DMS79 (cell line): ENCODE measurements around the gene HMX1.

ENCODE experiments used
- DNase-seq: peaks from one replicate; lab custom pipeline; 2025; lab: John Stamatoyannopoulos, UW

The HMX1 gene

DNA sequence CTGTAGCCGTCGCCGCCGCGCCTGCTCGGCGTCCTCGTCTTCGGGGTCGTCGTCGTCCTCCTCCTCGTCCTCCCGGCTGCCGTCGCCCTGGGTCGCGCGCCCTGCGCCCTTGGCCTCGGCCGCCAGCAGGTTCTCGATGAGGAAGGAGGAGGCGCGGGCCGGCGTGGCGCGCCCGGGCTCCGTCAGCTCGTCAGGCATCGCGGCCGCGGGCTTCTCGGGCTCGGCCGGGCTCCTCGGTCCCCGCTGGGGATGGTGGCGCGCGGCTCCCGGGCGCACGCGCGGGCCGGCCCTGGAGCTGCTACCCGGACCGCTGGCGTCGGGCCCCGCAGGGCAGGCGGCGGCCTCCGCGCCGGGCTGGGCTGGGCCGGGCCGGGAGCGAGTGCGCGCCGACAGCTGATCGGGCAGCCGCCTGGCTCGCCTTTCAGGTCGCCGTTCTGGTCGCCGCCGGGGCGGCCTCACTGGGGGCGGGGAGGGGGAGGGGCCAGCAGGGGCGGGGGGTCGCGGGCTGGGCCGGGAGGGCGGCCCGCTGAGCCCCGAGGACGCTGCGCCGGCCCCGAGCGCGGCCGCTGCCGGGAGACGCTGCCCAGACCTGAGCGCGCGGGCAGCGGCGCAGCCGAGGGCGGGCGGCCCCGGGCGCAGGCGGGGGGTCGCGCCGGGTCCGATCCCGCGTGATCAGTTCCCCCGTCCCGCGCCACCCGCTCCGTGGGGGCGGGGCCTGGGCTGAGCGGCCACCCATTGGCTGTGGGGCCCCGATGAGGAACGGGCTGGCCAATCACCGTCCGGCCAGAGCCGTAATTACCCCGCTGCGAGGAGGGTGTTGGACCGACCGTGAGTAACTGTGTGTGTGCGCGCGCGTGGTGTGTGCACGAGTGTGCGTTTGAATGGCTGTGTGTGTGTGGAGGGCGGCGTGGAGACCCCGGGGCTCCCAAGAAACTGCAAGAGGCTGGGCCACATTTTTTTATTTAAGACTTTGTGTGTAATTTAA lies at the start of gene HMX1:
TSS of gene HMX1 (minus strand) at position 423 of the 985 bp plus-strand sequence. CDS start at position 198, 225 bp downstream.
- no peak for DNase-seq

DNA sequence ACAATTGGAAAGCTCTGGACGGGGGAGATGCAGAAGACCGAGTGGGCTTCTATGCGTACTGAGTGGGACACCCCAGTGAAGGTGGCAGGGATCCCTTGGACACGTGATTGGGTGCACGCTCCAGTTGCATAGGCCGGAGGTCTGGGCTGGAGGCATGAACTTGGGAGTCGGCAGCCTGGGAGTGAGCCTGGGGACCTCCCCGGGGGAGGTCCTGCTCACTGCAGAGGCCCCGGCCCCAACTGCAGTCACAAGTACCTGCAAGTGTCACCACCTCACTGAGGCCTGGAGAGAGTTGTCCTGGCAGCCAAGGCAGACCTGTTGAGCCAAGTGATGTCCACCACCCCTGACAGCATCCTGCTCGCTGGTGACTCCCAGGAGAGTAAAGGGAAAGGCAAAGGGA lies 49.3 kb upstream of the HMX1 start:
- DNase-seq = no peak

DNA sequence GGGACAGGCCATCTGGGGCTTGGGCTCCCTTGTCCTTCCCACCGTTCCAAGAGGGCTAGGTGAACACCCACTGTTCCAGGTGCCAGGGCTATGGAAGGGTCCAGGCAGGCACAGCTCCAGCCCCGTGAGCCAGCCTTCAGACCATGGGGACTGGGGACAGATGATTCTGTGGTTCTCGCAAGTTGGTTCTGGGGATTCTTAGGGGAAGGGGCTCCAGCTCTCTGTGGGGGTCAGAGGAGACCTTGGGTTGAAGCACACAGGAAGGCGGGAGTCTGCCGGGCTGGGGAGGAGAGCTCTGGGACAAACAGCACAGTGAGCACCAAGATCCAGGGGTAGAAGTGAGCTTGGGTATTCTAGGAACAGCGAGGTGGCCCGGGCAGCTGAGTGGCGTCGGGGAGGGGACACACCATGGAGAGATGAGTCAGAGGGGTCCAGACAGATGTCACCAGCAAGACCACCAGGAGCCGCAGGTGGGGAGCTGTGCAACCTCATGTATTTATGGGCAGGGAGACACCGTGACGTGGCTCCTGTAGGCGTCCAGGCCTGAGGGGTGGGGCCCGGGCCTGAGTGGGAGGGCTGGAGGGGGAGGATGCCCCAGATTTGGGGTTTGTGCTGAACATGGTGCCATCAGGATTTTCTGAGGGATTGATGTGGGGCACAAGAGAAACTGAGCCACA lies 48.8 kb upstream of the HMX1 start:
- no peak for DNase-seq

DNA sequence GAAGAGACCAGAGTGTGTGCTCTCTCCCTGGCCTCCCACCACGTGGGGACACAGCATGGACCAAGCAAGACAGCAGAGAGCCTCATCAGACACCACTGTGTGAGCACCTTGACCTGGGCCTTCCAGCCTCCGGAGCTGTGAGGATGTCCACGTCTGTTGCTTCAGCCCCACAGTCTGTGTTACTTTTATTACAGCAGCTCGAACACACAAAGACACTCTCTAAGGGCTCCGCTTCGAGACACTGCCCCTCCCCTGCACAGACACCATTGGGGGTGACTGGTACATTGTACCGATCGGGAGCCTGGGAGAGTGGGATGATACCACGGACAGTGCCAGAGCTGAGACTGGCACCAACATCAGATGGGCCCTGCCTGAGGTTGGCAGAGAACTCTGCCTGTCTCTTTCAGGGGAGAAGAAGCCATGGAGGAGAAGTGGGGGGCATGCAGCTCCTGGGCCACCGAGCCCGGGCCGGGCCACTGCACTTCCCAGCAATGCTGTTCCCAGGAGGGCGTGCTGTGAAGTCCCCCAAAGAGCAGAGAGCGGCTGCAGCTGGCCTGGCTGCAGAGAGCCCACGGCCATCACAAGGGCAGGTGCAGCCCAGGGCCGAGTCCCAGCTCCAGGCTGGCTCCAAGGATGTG lies 48.1 kb upstream of the HMX1 start:
- DNase-seq = no peak

DNA sequence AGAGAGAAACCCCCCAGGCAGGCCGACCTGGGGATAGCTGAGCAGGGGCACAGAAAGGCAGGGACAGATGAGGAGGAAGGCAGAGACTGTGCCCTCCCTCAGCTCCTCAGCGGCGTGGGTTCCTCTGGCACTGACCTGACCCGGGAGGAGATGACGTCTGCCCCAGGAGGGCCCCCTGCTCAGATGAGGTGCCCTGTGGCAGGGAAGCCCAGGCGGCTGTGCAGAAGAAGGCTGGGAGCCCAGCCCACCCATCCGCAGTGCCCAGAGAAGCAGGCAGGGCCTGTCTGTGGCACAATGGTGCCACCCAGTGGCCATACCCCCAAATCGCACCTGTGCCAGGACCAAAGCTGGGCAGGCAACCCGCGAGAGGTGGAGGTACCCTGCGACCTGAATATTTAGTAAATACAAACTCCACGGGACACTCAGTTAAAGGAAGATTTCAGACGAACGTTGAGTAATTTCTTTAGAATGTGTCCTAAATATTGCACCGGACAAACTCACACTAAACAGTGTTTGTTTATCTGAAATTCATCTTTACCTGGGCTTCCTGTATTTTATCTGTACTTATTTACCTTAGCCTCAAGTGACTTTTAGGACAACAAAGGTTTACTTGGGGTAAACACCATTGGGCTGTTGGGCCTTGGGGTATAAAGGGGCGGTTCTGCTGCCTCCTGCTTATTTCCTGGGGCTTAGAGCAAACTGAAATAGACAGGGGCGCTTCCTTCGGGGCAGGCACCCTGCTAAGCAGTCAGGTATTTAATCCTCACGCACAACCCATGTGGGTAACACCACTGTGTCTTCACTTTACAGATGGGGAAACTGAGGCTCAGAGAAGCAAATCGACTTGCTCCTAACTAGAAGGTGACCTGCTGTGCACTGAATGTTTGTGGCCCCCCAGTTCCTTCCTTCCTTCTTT lies 46.5 kb upstream of the HMX1 start:
- no peak for DNase-seq

DNA sequence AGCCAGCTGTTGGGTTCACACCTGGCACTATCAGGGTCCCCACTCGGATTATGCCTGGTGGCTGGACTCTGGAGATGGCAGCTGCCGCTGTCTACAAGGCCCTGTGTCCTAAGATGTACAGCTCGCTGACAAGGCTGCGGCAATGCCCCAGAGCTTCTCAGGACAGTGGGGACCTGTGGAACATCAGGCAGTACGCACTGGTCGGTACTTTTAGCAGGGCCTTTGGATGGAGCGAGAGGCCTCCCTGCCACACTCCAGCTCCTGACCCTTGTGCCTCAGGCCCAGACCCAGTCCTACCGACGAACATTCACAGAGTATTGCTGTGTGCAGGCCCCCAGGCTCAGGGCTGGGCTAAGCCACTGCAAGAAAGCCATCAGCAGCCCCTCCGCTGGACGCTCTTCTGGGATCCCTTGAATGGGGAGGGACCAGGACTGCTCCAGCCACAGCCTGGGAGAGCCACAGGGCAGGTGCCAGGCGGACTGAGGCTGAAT lies 45.7 kb upstream of the HMX1 start:
- no peak for DNase-seq

DNA sequence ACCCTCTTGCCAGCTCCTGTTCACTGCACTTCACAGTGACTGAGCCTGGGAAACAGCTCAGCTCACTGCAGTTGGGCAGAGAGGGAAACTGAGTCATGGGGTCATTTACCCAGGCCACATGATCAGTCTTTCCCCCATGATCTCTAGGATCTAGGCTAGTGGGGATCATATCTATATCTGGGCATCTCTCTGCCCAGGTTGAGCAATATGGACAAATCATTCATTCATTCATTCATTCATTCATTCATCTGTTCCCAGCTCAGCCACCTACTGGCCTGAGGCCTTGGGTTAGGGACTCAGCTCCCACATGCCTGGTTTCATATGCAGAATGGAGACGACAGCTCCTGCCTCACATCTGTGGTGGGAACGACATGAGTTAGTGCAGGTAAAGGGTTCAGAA lies 45.3 kb upstream of the HMX1 start:
- no peak for DNase-seq

DNA sequence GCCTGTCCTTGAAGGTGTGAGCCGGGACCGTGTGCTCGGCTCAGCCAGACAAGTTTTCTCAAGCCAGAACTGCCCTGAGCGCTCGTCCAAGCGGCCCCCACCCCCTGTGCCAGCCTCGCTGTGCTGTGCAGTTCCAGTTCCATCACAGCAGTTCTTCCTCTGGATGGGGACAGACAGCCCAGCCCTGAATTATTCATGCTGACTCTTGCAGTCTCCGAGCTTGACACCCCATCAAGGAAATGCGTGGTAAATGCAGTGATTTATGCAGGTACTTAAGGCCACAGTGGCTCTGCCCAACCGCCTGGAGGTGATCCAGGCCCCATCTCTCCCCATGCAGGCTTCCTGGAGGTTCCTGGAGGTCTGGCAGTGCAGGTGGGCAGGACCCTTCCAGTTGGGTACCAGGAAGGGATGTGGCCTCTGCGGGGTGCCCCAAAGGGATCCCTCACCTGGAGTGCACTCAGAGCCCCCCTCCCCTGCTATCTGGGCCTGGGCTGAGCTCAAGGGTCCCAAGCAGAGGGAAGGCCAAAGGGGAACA lies 44.8 kb upstream of the HMX1 start:
- DNase-seq = no peak

DNA sequence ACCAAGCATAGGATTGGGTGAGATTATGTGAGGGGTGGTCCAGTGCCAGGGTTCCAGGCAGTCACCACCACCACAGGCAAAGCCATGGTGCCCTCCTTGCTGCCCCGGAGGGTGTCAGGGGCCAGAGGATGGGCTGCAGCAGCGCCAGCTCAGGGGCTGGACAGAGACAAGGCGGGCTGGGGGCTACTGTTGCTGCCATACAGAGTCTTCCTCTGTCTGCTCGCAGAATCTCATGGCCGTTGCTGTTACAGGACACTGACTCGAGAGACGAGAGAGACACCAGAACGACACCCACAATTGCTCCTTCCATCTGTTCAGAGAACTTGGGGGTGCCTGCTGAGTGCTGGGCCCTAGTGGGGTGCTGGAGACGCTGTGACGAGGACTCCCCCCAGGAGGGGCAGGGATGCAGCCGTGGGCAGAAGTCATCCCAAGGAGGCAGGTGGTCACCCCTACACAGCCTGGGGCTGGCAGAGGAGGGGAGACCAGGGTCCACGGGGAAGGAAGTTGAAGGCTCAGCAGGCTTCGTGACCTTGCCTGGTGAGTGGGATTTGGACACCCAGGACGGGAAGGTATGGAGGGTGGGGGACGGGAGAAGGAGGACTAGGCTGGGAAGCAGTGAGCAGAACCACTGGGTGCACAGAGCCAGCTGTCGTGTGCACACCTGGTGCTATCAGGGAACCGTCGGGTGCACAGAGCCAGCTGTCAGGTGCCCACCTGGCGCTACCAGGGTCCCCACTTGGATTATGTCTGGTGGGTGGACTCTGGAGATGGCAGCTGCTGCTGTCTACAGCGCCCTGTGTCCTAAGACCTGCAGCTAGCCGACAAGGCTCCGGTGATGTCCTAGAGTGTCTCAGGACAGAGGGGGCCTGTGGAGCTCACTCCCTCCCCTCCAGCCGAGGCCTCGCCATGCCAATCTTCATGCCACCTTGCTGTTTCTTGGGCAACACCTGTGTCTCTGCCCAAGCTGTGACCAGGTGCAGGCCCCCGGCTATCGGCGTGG lies 43.9 kb upstream of the HMX1 start:
- DNase-seq = no peak

DNA sequence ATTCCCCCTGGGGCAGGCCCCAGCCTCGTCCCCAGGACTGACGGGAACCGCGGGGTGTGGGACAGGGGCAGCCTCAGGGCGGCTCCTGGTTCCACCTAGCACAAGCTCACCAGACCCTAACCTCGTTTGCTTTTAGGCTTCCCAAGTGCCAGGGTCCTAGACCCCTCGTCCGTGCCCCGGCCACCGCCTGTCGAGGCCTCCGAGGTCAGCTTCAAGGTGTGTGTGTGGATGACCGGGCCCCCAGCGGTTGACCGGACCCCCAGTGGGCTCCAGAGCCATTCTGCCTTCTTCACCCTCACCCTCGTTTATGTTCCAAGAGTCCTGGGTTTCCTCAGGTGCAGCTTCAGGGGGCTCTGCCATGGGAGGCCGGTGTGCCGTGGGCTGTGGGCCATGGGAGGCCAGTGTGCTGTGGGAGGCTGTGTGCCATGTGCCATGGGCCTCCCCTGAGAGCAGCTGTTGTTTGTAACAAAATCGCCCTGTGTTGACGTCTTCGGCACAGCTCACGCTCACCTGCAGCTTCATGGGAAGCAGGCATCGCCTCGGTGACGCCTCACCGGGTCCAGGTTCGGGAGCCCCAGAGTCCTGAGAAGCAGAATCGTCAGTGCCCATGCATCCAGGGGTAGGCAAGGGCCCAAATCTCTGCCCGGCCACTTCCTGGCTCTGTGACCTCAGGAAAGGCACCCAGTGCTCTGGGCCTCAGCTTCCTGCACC lies 43.0 kb upstream of the HMX1 start:
- no peak for DNase-seq

DNA sequence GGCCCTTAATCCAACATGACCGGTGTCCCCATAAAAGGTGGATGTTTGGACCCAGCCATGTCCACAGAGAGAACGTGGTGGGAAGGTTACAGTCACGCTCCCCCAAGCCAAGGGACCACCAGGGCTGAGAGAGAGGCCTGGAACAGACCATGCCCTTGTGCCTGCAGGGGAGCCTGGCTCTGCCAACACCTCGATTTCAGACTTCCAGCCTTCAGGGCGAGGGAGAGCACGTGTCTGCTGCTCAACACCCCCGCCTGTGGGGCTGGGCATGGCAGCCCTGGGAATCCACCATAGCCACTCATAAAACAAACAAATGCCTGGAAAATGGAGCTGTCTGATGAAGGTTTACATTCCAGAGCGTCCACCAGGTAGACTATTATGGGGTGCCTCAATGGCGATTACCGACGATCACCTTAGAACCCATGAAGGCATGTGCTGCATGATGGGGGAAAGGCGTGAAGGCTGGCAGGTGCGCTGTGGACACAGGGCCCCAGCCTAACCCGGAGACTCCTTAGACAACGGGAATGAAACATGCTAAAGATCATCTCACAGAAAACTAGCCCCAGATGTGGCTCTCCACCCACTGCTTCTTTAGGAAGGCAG lies 42.3 kb upstream of the HMX1 start:
- no peak for DNase-seq

DNA sequence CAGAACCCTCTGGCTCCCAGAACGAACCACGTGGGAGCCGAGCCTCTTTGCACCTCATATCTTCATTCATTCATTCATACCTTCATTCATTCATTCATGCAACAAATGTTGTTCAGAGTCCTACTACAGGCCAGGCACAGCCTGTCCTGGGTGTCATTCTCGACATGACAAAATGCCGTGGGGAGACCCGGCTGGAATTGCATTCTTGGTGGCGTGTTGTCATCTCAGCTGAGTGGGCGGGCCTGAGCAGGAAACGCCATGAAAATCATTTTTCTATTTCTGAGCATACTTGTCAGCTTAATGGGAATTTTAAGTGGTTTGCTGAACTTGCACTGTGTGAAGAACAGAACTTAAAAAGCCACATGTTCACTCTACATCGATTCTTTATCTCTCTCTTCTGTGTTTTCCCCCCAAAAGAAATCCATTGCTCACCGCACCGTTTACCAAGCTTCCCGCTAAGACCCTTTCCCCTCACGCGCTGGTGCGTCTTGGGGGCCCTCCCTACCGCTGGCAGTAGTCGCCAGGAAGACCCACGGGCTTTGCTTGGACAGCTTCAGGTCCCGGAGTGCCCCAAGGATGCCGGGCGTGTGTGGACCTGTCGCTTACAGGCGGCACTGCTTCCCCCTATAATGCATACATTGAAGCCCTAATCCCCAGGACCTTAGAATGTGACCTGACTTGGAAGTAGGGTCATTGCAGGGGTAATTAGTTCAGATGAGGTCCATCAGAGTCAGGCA lies 41.6 kb upstream of the HMX1 start:
- no peak for DNase-seq

DNA sequence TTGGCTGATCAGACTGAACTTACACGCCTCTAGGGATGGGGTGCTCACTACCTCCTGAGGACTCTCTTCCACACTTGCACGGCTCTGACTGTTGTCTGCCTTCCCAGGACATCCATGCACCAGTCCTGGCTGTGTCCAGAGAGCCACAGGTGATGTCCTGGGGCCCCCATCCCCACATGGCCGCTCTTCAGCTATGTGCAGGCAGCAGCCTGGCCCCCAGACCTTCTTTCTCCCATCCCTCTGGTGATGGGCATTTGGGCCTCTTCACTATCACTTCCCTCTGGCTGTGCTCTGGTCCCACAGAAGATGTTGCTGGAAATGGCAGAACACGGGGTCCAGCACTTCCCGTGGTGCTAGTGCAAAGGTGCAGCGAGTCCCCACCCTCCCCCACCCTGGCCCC lies 40.9 kb upstream of the HMX1 start:
- no peak for DNase-seq

DNA sequence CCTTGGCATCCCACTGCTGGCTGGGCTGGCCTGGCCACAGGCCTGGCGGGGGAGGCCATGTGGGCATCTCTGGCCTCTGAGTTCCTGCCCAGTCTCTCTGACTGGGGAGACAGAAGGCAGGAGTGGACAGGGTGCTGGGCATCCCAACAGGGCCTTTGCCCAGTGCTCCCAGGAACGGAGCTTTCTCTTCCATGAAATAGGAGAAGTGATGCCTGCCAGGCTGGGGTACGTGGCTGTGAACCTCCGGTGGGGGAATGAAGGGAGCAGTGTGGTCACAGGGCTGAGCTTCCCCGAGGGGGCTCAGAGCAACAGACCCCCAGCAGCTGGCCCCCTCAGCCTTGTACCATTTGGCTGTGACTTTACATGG lies 40.4 kb upstream of the HMX1 start:
- no peak for DNase-seq

DNA sequence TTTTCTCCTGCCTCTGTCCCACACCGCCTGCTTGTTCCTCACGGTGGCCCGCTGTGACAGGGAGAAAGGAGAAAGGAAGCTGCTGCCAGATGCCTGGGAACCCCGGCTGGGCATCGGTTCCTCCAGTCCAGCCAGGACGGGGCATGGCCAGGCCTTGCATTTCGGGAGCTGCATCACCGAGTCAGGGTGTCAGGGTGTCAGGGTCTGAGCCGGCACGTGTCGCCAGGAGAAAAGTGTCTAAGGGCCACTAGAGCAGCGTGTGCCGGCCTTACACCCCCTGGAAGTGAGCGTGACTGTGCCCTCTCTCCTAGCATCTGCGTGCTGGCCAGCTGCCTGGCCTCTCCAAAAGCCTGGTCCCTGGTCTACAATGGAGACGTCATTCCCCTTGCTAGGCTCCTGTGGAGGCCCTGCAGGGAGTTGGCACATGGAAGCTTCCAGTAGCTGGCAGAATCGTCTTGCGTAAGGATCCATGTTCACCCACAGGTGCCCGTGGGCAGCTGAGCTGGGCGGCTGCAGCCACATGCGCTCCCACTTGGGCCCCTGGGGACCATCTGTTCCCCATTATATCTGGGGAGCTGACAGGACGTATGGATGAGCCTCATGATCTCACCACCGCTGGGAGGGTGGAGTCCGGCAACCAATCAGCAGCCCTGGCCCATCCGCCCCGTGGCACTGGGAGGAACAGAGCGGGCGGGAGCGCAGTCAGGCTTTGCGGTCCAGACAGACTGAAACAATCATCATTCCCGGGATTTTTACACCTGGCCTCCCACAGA lies 39.9 kb upstream of the HMX1 start:
- DNase-seq = no peak

DNA sequence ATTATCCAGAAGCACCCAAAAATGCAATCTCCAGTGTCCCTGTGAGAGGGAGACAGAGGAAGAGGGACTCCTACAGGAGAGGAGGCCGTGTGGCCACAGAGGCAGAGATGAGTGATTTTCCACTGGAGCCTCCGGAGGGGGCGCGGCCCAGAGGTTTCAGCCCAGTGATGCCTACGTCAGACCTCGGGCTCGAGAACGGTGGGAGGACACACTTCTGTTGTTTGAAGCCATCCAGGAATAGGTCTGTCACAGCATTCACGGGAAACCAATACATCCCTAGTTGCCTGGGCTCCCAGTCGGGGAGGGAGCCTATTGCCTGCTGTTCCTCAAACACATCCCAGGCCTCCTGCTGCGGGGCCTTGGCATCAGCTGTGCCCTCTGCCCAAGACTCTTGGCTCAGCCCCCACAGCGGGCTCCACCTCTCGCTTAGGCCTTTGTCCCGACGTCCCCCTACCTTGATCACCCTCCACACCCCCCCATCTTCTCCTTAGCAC lies 39.2 kb upstream of the HMX1 start:
- DNase-seq = no peak

DNA sequence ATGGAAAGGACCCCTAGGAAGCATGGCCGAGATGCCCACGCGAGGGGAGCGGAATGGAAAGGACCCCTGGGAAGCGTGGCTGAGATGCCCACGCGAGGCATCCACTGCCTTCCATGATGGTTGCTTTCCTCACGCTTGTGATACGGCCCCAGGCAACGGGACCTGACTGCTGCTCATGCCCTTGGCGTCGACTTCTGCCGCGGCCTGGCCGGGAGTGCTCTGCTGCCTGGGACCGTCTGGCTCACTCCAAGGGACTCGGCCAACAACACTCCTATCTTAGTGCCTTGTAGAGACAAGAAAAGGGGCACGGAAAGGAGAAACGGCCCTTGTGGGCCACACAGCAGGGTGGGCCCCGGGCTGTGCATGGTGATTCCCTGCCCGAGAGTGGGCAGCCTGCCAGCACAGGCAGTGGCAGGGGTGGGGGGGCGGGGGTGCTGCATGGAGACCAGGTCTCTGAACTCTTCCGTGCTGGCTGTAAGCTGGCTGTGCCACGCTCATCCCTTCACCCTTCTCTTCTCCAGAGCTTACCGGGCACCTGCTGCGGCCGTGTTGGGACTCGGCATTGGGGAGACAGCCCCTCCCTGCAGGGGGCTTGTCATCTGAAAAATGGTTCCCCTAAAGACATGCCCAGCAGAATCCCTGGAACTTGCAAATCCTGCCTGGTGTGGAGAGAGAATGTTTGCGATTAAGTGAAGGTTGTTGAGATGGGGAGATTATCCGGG lies 38.6 kb upstream of the HMX1 start:
- DNase-seq = no peak
